ENCODE results near the gene ZBTB32.

DNA sequence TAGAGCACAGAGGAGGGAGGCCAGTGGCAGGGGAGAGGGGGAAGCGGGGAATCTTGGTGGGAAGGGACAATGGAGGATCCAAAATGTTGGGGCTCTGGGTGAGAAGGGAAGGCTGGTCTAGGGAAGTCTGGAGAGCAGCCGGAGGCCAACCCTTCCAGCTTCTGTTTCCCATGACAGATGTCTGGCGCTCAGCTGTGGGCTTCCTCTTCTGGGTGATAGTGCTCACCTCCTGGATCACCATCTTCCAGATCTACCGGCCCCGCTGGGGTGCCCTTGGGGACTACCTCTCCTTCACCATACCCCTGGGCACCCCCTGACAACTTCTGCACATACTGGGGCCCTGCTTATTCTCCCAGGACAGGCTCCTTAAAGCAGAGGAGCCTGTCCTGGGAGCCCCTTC, 42.2 kb downstream of the ZBTB32 start:
- TF ChIP-seq, protein P1, sequence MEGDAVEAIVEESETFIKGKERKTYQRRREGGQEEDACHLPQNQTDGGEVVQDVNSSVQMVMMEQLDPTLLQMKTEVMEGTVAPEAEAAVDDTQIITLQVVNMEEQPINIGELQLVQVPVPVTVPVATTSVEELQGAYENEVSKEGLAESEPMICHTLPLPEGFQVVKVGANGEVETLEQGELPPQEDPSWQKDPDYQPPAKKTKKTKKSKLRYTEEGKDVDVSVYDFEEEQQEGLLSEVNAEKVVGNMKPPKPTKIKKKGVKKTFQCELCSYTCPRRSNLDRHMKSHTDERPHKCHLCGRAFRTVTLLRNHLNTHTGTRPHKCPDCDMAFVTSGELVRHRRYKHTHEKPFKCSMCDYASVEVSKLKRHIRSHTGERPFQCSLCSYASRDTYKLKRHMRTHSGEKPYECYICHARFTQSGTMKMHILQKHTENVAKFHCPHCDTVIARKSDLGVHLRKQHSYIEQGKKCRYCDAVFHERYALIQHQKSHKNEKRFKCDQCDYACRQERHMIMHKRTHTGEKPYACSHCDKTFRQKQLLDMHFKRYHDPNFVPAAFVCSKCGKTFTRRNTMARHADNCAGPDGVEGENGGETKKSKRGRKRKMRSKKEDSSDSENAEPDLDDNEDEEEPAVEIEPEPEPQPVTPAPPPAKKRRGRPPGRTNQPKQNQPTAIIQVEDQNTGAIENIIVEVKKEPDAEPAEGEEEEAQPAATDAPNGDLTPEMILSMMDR (IDR thresholded peaks at IDR 0.05): no peak
- TF ChIP-seq POLR2A (IDR thresholded peaks at IDR 0.05): no peak

Measured in heart left ventricle (tissue), 13 donors.